Heart left ventricle (tissue), 16 donors: ENCODE data around the gene SLC4A2. TPM values are rescaled to one million over a fixed set of nuclear protein-coding genes. Genes with fewer than 3 reads are reported as not detected.

Experiments used
- ATAC-seq, 4 donors: fragments of 200-7000 bp; cut with Tn5 transposase; one replicate each; pipeline ENCODE4 v1.9.1; 2020 to 2022; ENCODE audit warnings: moderate library complexity in 4 of 4, mild to moderate bottlenecking in 3 of 4, moderate number of reproducible peaks in 1 of 4
- DNase-seq, 5 donors: peaks; one replicate each; pipeline ENCODE4 v3.0.0-alpha.2; 2020
- H3K27ac ChIP-seq, 12 donors: fragments of 200-600 bp; sonication (generic) in 4 of 12; one replicate each; pipeline versions ENCODE4 v1.5.0 to v1.8.0; 2016 to 2022; ENCODE audit warnings: mild to moderate bottlenecking in 2 of 12
- H3K27me3 ChIP-seq, 9 donors: fragments of 200-600 bp; sonication (generic) in 2 of 9; one replicate each; pipeline versions ENCODE4 v1.5.1 to v1.8.0; 2016 to 2022; ENCODE audit warnings: mild to moderate bottlenecking in 3 of 9
- H3K36me3 ChIP-seq, 9 donors: fragments of 200-600 bp; sonication (generic) in 2 of 9; one replicate each; pipeline versions ENCODE4 v1.5.0 to v1.8.0; 2018 to 2022; ENCODE audit warnings: mild to moderate bottlenecking in 2 of 9
- H3K4me1 ChIP-seq, 12 donors: fragments of 200-600 bp; sonication (generic) in 4 of 12; one replicate each; pipeline versions ENCODE4 v1.5.0 to v1.8.0; 2016 to 2022; ENCODE audit warnings: mild to moderate bottlenecking in 3 of 12
- H3K4me3 ChIP-seq, 12 donors: fragments of 200-600 bp; sonication (generic) in 4 of 12; one replicate each; pipeline versions ENCODE4 v1.5.0 to v1.8.0; 2017 to 2022; ENCODE audit warnings: mild to moderate bottlenecking in 9 of 12, moderate library complexity in 4 of 12
- H3K9me3 ChIP-seq, 12 donors: fragments of 200-600 bp; sonication (generic) in 4 of 12; one replicate each; pipeline versions ENCODE4 v1.5.0 to v1.8.0; 2016 to 2022; ENCODE audit warnings: mild to moderate bottlenecking in 1 of 12
- POLR2A ChIP-seq, 2 donors: fragments of 450-650 bp; IDR thresholded peaks; one replicate each; pipeline ENCODE4 v1.6.1; 2017; ENCODE audit warnings: antibody characterized with exemption in 2 of 2, mild to moderate bottlenecking in 2 of 2, moderate library complexity in 2 of 2
- WGBS, 4 donors: extraction: QIAGEN DNeasy Blood & Tissue Kit in 2 of 4; methylation state at CpG; one replicate each; pipeline versions ENCODE4 v1.1.5 to v1.1.7; 2013 to 2018; 5-methylcytosine and 5-hydroxymethylcytosine counted together
- intact Hi-C, 10 donors: fragments of 100-400 bp; cut with DNase I; formaldehyde crosslinking; loops; one replicate each; pipeline versions ENCODE4 v1.11.1 to v1.14.2; 2022
- polyA plus RNA-seq, 2 donors: library from polyadenylated mRNA; stranded (reverse); fragments of 200-250 nt; gene quantifications; one replicate each; pipeline ENCODE4 v1.2.3, GENCODE V29; 2013
- total RNA-seq, 9 donors: library from RNA; depleted of rRNA in 2 of 9; stranded (reverse); fragments of >200 nt in 2 of 9; fragmentation: NEBNext Ultra II Directional in 3 of 9; extraction: Animal tissue kit (Norgen Biotek cat#: 25700) in 3 of 9; gene quantifications; one replicate each; pipeline versions ENCODE4 v1.1.0 to v1.2.4, GENCODE V29; 2016 to 2023
- TF ChIP-seq, protein P1 (sequence below), 12 donors: fragments of 200-600 bp; sonication (generic) in 4 of 12; IDR thresholded peaks; one replicate each; pipeline versions ENCODE4 v1.5.0 to v1.8.0; 2018 to 2022; ENCODE audit warnings: antibody characterized with exemption in 12 of 12, mild to moderate bottlenecking in 5 of 12
- donor health status: ischemic (EF 13 %, LVEDD 7.1; RV severe dilation, severe dysfunction).
- donor health status: healthy with polysubstance abuse.
- donor health status: DM: no; HTN: yes; CAD: no.
- donor health status: DM: no; HTN: no; CAD: no.
- donor health status: ischemic (EF 25% LVEDD 6.9; RV normal size, moderate dysfunction).
- donor health status: ischemic (EF 25% LVEDD 5.7; RV mildly dilated, moderate dysfunction).
- donor health status: healthy.
- donor health status: DM: yes; HTN: yes; CAD: no.
- donor health status: ischemic (EF 35%, LVEDD 5.7; RV mildly dilated, moderate dysfunction).
- donor health status: nonischemic (EF 11% LVEDD 7.7; RV severe dilation, severe dysfunction).
- donor health status: DM: yes; HTN: yes; CAD: no.
- donor health status: PGD.
- donor health status: ischemic (EF 29% LVEDD 5.4; RV normal size, mild dysfunction).
- donor health status: nonischemic (EF 23%, LVEDD 6.1; RV moderate dilation, normal function).

The SLC4A2 gene
- total and polyA plus RNA-seq, 11 donors = 44.1 to 113 (median 68.3) TPM

DNA sequence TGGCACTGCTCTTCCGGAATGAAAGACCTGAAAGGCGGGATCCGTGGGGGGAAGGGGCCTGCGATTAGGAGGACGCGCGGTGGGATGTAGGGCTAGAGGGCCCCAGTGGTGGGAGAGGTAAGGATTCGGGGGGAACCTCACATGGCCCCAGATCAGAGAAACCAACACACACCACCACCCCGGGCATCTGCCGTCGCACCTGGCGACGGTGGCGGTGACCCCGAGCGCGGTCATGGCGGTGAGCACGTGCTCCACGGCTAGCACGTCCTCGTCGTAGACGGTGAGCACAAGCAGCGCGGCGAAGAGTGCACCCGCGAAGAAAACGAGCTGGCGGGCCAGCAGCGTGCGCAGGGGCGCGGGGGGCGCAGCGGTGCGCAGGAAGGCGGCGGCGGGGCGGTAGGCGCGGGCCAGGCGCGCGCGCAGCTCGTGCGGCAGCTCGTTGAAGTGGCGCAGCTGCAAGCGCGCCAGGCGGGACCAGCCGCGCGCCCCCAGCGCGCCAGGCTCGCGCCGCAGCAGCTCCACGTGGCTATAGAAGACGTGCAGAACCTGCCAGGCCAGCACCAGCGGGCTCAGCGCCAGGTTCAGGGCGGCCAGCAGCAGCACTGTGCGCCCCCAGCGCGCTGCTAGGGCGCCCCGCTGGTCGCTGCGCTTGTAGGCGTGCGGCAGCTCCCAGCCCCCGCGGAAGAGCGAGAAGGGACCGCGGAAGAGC is 40.8 kb upstream of the SLC4A2 start:
- peak overlapping the region in 9 of 12 donors; percentile 10 to 40 (median 24) for H3K4me3 ChIP-seq
- ATAC-seq (peak in 2 of 4 donors; percentile 8 to 16), DNase-seq (no peak)
- WGBS, 4 donors = 0 to 2% (median 1%) methylated on average over 52 to 82 of the region's 82 CpGs
- H3K27ac ChIP-seq = no peak overlapping the region
- peaks cover 3 to 48% (median 21%) of the 10 kb centered on the region in 9 donors for H3K27me3 ChIP-seq
- peaks cover 0 to 3% (median 0%) of the 10 kb centered on the region in 9 donors for H3K36me3 ChIP-seq
- no peak for TF ChIP-seq POLR2A (IDR thresholded peaks at IDR 0.05)
- TF ChIP-seq, protein P1, sequence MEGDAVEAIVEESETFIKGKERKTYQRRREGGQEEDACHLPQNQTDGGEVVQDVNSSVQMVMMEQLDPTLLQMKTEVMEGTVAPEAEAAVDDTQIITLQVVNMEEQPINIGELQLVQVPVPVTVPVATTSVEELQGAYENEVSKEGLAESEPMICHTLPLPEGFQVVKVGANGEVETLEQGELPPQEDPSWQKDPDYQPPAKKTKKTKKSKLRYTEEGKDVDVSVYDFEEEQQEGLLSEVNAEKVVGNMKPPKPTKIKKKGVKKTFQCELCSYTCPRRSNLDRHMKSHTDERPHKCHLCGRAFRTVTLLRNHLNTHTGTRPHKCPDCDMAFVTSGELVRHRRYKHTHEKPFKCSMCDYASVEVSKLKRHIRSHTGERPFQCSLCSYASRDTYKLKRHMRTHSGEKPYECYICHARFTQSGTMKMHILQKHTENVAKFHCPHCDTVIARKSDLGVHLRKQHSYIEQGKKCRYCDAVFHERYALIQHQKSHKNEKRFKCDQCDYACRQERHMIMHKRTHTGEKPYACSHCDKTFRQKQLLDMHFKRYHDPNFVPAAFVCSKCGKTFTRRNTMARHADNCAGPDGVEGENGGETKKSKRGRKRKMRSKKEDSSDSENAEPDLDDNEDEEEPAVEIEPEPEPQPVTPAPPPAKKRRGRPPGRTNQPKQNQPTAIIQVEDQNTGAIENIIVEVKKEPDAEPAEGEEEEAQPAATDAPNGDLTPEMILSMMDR (IDR thresholded peaks at IDR 0.05) = peak in 2 of 12 donors; percentile 7 to 28
- peaks cover 0 to 30% (median 15%) of the 10 kb centered on the region in 12 donors for H3K4me1 ChIP-seq
- intact Hi-C loops = loop anchor here in 1 of 10 donors (5.0 kb wide), 1 partner anchor 94 kb away; no protein-coding TSS in a partner anchor
- H3K9me3 ChIP-seq = no peaks in the 10 kb centered on the region

DNA sequence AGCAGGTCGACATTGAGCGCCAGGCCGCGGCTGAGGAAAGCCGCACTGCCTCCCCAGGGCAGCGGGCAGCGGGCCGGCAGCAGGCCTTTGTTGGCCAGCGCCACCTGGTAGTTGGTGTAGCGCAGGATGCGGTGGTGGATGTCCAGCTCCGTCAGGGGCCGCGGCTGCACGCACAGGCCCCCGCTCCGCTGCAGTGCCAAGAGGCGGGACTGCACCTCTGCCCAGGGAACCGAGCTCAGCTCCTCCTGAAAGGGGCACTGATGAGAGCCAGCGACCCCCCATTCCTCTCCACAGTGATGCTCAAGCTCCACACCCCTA is 40.3 kb upstream of the SLC4A2 start:
- ATAC-seq = no peak
- intact Hi-C loops = loop anchor here in 1 of 10 donors (5.0 kb wide), 1 partner anchor 93 kb away; no protein-coding TSS in a partner anchor
- H3K27ac ChIP-seq = no peak overlapping the region
- H3K9me3 ChIP-seq = no peaks in the 10 kb centered on the region
- peaks cover 0 to 25% (median 13%) of the 10 kb centered on the region in 12 donors for H3K4me1 ChIP-seq
- 26 to 56% (median 31%) methylated on average over 13 to 20 of the region's 20 CpGs for WGBS, 4 donors
- H3K27me3 ChIP-seq = peaks cover 3 to 43% (median 19%) of the 10 kb centered on the region in 9 donors
- peaks cover 0 to under 1% (median 0%) of the 10 kb centered on the region in 9 donors for H3K36me3 ChIP-seq
- peak overlapping the region in 7 of 12 donors; percentile 17 to 40 (median 32) for H3K4me3 ChIP-seq
- no peak for TF ChIP-seq POLR2A (IDR thresholded peaks at IDR 0.05)
- DNase-seq = no peak

DNA sequence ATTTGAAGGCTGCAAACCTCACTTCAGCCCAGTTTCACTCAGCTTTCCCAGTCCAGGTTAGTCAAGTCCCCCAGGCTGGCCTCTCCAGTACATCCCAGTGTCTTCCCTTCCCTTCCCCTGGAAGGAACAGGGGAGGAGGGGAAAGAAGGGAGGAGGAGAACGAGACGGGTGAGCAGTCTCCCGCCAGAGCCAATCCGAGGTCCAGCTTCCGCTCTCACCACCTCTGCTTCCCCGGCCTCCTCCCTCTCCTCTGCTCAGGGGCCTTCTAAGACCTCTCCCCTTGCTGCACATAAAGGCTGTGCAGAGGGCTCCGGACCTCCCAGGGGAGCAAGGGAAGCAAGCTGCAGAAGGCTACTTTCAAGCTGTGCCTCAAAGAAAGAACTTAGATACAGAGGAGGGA is 39.2 kb upstream of the SLC4A2 start:
- intact Hi-C loops = loop anchor here in 2 of 10 donors (10.0 kb wide), 2 partner anchors 75 to 95 kb away; no protein-coding TSS in a partner anchor
- H3K36me3 ChIP-seq = no peaks in the 10 kb centered on the region
- WGBS, 4 donors = 46 to 62% (median 54%) methylated on average over 7 of the region's 7 CpGs

DNA sequence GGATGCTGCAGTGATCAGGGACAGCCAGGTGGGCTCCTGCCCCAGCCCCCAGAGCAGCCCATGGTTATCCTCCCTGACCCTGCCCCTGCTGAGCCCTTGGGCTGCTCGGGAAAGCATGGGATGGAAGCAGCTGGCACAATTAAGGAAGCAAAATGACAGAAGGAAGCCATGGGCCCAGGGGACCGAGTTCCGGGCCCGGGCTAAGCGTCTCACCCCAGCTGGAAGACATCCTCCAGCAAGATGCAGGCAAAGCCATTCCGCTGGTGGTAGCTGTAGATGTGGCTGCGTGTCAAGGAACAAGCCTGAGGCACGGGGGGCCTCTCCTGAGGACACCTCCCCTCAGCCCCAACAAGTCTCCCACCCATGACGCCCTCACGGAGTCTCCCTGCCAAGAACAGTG is 36.2 kb upstream of the SLC4A2 start:
- no peak for DNase-seq
- 56 to 69% (median 65%) methylated on average over 10 of the region's 10 CpGs for WGBS, 4 donors
- intact Hi-C loops = loop anchor here in 2 of 10 donors (10.0 kb wide), 2 partner anchors 72 to 92 kb away; no protein-coding TSS in a partner anchor

More for the DNA sequence above, 39.2 kb upstream of the SLC4A2 start:
- TF ChIP-seq, protein P1 (IDR thresholded peaks at IDR 0.05) = no peak
- no peak for TF ChIP-seq POLR2A (IDR thresholded peaks at IDR 0.05)
- H3K27ac ChIP-seq = no peak overlapping the region
- H3K27me3 ChIP-seq = peaks cover 3 to 38% (median 19%) of the 10 kb centered on the region in 9 donors
- no peaks in the 10 kb centered on the region for H3K9me3 ChIP-seq
- no peak for DNase-seq
- no peak overlapping the region for H3K4me3 ChIP-seq
- ATAC-seq = no peak
- H3K4me1 ChIP-seq = peaks cover 0 to 17% (median 13%) of the 10 kb centered on the region in 12 donors

More for the DNA sequence above, 36.2 kb upstream of the SLC4A2 start:
- H3K4me1 ChIP-seq = peaks cover 0 to 17% (median 9%) of the 10 kb centered on the region in 12 donors
- TF ChIP-seq, protein P1 (IDR thresholded peaks at IDR 0.05) = no peak
- no peak for TF ChIP-seq POLR2A (IDR thresholded peaks at IDR 0.05)
- no peaks in the 10 kb centered on the region for H3K36me3 ChIP-seq
- H3K4me3 ChIP-seq = no peak overlapping the region
- no peaks in the 10 kb centered on the region for H3K9me3 ChIP-seq
- H3K27me3 ChIP-seq = peaks cover 3 to 31% (median 19%) of the 10 kb centered on the region in 9 donors
- no peak for ATAC-seq
- no peak overlapping the region for H3K27ac ChIP-seq
